Kidney (tissue), 14 donors: Measurements from ENCODE around the gene NES. TPM values are rescaled to one million over a fixed set of nuclear protein-coding genes. Genes with fewer than 3 reads are reported as not detected.

Experiments
- DNase-seq, 5 donors: peaks; one replicate each; pipeline ENCODE4 v3.0.0-alpha.2; 2013 to 2020
- FAIRE-seq: peaks from 2 replicates; lab custom pipeline; 2012; peaks lifted over from hg19 to GRCh38; lab: Jason Lieb, UNC
- H3K27ac ChIP-seq, 2 donors: one replicate each; pipeline ENCODE4 v1.7.0; 2013; ENCODE audit warnings: low read depth in 2 of 2, low read length in 2 of 2, inconsistent platforms in 1 of 2
- H3K27me3 ChIP-seq: one replicate; pipeline ENCODE4 v1.7.1; 2013; ENCODE audit warnings: low read length, inconsistent platforms; ENCODE audit not compliant: control insufficient read depth, insufficient read depth
- H3K36me3 ChIP-seq, 3 donors: one replicate each; pipeline versions ENCODE4 v1.7.0 to v1.7.1; 2013; ENCODE audit warnings: low read length in 3 of 3, control low read depth in 1 of 3, inconsistent platforms in 1 of 3; ENCODE audit not compliant: insufficient read depth in 3 of 3, control insufficient read depth in 2 of 3
- H3K4me1 ChIP-seq, 3 donors: one replicate each; pipeline versions ENCODE4 v1.7.0 to v1.7.1; 2013; ENCODE audit warnings: low read length in 3 of 3, inconsistent platforms in 1 of 3, low read depth in 1 of 3; ENCODE audit not compliant: control insufficient read depth in 2 of 3, insufficient read depth in 2 of 3
- H3K4me3 ChIP-seq, 3 donors: one replicate each; pipeline versions ENCODE4 v1.7.0 to v1.8.1; 2013; ENCODE audit warnings: low read length in 3 of 3, control low read depth in 1 of 3, inconsistent platforms in 1 of 3
- H3K9ac ChIP-seq, 3 donors: one replicate each; pipeline versions ENCODE4 v1.7.0 to v1.7.1; 2013; ENCODE audit warnings: low read length in 3 of 3, control low read depth in 1 of 3, inconsistent platforms in 1 of 3
- H3K9me3 ChIP-seq, 3 donors: one replicate each; pipeline versions ENCODE4 v1.7.0 to v1.7.1; 2013; ENCODE audit warnings: low read length in 3 of 3, control low read depth in 1 of 3, inconsistent platforms in 1 of 3; ENCODE audit not compliant: control insufficient read depth in 2 of 3, insufficient read depth in 1 of 3
- intact Hi-C: fragments of 100-400 bp; cut with DNase I; formaldehyde crosslinking; loops from one replicate; pipeline ENCODE4 v1.11.1; 2022
- polyA plus RNA-seq: library from polyadenylated mRNA; stranded (reverse); fragments of 350-450 nt; fragmentation: Illumina TruSeq; extraction: RNeasy Lipid Tissue Mini Kit (QIAGEN cat#74804); gene quantifications from one replicate; pipeline ENCODE4 v1.2.3, GENCODE V29; 2014; ENCODE audit warnings: low read depth, low replicate concordance; ENCODE audit not compliant: insufficient read depth
- total RNA-seq: library from RNA; stranded (reverse); fragmentation: NEBNext Ultra II Directional; extraction: Animal tissue kit (Norgen Biotek cat#: 25700); gene quantifications from one replicate; pipeline ENCODE4 v1.2.1, GENCODE V29; 2021
- TF ChIP-seq, protein P1 (sequence below): IDR thresholded peaks from 3 replicates; pipeline ENCODE4 v1.5.1; 2012; ENCODE audit warnings: mild to moderate bottlenecking, moderate library complexity, borderline replicate concordance; ENCODE audit not compliant: insufficient read depth; ENCODE audit errors: extremely low read depth
- donor health status: control.
- donor health status: control.
- donor health status: control.
- donor health status: control.
- donor health status: control.
- donor health status: DM: yes; HTN: yes; CAD: no.
- donor health status: Normal renal cell carcinoma (clear cell type).

Gene NES
- total and polyA plus RNA-seq, 2 donors from 2014 or later: 44.3 to 50.7 TPM

DNA sequence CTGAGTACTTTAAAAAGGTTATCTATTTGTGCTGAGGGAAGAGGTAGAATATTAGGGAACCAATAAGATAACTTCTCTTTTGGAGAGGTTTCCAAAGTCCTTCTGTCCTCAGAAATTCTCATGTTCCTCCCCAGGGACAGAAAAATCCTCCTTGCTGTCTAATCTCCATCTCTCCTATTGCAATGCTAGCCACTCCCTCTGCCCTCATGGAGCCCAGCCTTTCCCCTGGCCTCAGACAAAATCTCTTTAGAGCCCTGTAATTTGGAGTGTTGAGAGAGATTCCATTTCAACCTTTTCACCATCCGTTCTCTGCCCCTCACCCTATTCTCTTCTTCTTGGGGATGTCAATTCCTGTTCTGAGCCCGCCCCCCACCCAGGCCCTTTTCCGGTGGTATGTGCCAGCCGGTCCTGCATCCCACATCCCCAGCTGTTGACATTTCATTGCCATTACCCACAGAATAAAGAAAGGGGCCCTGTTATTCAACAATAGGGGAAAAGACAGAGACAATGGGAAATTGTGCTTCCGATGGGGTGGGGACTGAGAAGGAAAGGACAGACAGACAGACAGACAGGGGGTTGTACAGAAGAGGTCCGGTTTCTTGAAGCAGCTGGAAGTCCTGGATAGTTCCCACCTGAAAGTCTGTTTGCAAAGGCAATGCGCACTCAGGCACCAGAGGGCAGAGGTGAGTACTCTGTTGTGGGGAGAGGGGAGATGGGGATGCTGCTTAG lies 58.2 kb downstream of the NES start, which contains the start of gene HAPLN2:
HAPLN2 (plus strand) TSS at position 563 of the 729 bp plus-strand sequence. CDS start 4,076 bp downstream, outside the sequence.
- H3K27me3 ChIP-seq: peaks cover 3% of the 10 kb centered on the region

More for the DNA sequence above, 58.2 kb downstream of the NES start, which contains the start of gene HAPLN2:
- Histone ChIP-seq H3K4me3 (no peak within 1 kb of the TSS), H3K9me3 (no peaks in the 10 kb centered on the region), H3K9ac (no peak within 1 kb of the TSS), H3K4me1 (peaks cover 0 to 7% (median 0%) of the 10 kb centered on the region in 3 donors), H3K27ac (no peak within 1 kb of the TSS), H3K36me3 (no peaks in the 10 kb centered on the region)
- peak in 1 of 5 donors; percentile 44 for DNase-seq
- no peak for FAIRE-seq
- intact Hi-C loops: no loop called here
- TF ChIP-seq, protein P1, sequence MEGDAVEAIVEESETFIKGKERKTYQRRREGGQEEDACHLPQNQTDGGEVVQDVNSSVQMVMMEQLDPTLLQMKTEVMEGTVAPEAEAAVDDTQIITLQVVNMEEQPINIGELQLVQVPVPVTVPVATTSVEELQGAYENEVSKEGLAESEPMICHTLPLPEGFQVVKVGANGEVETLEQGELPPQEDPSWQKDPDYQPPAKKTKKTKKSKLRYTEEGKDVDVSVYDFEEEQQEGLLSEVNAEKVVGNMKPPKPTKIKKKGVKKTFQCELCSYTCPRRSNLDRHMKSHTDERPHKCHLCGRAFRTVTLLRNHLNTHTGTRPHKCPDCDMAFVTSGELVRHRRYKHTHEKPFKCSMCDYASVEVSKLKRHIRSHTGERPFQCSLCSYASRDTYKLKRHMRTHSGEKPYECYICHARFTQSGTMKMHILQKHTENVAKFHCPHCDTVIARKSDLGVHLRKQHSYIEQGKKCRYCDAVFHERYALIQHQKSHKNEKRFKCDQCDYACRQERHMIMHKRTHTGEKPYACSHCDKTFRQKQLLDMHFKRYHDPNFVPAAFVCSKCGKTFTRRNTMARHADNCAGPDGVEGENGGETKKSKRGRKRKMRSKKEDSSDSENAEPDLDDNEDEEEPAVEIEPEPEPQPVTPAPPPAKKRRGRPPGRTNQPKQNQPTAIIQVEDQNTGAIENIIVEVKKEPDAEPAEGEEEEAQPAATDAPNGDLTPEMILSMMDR: peak; percentile 22

Other genes with a start within 250 kb of the NES start
- 49.3 TPM for gene MEF2D, start 176.6 kb downstream of the NES start, total RNA-seq
- gene MEF2D, start 176.6 kb downstream of the NES start, polyA plus RNA-seq: 13.7 TPM
- 1.7 TPM for gene IQGAP3, start 104.8 kb downstream of the NES start, total RNA-seq
- 0.13 TPM for gene IQGAP3, start 104.8 kb downstream of the NES start, polyA plus RNA-seq
- 0.57 TPM for gene TTC24, start 97.7 kb downstream of the NES start, total RNA-seq
- gene TTC24, start 97.7 kb downstream of the NES start, polyA plus RNA-seq: not detected
- 78.0 TPM for gene NAXE, start 85.6 kb downstream of the NES start, total RNA-seq
- 221 TPM for gene NAXE, start 85.6 kb downstream of the NES start, polyA plus RNA-seq
- gene GPATCH4, start 75.9 kb downstream of the NES start, total RNA-seq: 24.0 TPM
- 26.2 TPM for gene GPATCH4, start 75.9 kb downstream of the NES start, polyA plus RNA-seq
- 1.9 TPM for gene HAPLN2, start 58.0 kb downstream of the NES start, total RNA-seq
- gene HAPLN2, start 58.0 kb downstream of the NES start, polyA plus RNA-seq: 0.30 TPM
- gene BCAN, start 35.3 kb downstream of the NES start, total RNA-seq: 0.19 TPM
- gene BCAN, start 35.3 kb downstream of the NES start, polyA plus RNA-seq: 0.45 TPM
- gene CRABP2, start 28.2 kb upstream of the NES start, total RNA-seq: 15.2 TPM
- gene CRABP2, start 28.2 kb upstream of the NES start, polyA plus RNA-seq: 21.6 TPM
- gene METTL25B, start 51.1 kb upstream of the NES start, total RNA-seq: 35.2 TPM
- 29.4 TPM for gene METTL25B, start 51.1 kb upstream of the NES start, polyA plus RNA-seq
- 23.3 TPM for gene ISG20L2, start 51.4 kb upstream of the NES start, total RNA-seq
- gene ISG20L2, start 51.4 kb upstream of the NES start, polyA plus RNA-seq: 13.3 TPM
- gene MRPL24, start 63.7 kb upstream of the NES start, total RNA-seq: 71.9 TPM
- gene MRPL24, start 63.7 kb upstream of the NES start, polyA plus RNA-seq: 174 TPM
- 198 TPM for gene HDGF, start 74.3 kb upstream of the NES start, total RNA-seq
- gene HDGF, start 74.3 kb upstream of the NES start, polyA plus RNA-seq: 206 TPM
- 52.8 TPM for gene PRCC, start 90.1 kb upstream of the NES start, total RNA-seq
- gene PRCC, start 90.1 kb upstream of the NES start, polyA plus RNA-seq: 50.5 TPM
- 4.3 TPM for gene SH2D2A, start 139.4 kb upstream of the NES start, total RNA-seq
- gene SH2D2A, start 139.4 kb upstream of the NES start, polyA plus RNA-seq: 0.32 TPM
- gene INSRR, start 181.7 kb upstream of the NES start, total RNA-seq: 0.35 TPM
- gene INSRR, start 181.7 kb upstream of the NES start, polyA plus RNA-seq: 2.4 TPM
- gene NTRK1, start 183.5 kb upstream of the NES start, total RNA-seq: 1.0 TPM
- gene NTRK1, start 183.5 kb upstream of the NES start, polyA plus RNA-seq: 1.3 TPM
- gene PEAR1, start 216.3 kb upstream of the NES start, total RNA-seq: 17.2 TPM
- 4.5 TPM for gene PEAR1, start 216.3 kb upstream of the NES start, polyA plus RNA-seq
- gene LRRC71, start 243.2 kb upstream of the NES start, total RNA-seq: 0.50 TPM
- 0.19 TPM for gene LRRC71, start 243.2 kb upstream of the NES start, polyA plus RNA-seq